VCaP (cell line): Measurements from ENCODE around the gene DHRSX.

ENCODE experiments used
- H3K27ac ChIP-seq: fragments of 450-650 bp; 2 replicates; pipeline ENCODE4 v1.5.1; 2017
- TF ChIP-seq, protein P1 (sequence below): fragments of 450-650 bp; conservative IDR thresholded peaks from 2 replicates; pipeline ENCODE4 v1.5.1; 2017; ENCODE audit warnings: mild to moderate bottlenecking, moderate library complexity

The DHRSX gene

DNA sequence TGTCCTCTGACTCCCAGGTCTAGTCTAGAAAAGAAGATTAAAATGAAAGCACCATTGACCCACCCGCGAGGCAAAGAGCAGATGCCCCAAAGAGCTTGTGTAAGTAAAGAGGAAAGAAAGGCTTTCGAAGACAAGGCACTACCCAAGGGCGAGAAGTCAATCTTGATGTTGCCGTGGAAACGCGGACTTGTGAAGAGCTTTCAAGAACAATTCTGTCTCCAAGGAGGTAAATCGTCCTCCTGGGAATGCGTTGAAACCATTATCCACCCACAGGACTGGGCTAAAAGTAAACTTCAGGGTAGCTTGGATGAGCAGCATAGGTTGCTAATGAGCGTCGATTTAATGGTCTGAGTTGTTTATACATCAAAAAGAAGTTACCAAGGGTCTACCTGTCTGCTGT is 189.3 kb downstream of the DHRSX start:
- no peak overlapping the region for H3K27ac ChIP-seq
- TF ChIP-seq, protein P1, sequence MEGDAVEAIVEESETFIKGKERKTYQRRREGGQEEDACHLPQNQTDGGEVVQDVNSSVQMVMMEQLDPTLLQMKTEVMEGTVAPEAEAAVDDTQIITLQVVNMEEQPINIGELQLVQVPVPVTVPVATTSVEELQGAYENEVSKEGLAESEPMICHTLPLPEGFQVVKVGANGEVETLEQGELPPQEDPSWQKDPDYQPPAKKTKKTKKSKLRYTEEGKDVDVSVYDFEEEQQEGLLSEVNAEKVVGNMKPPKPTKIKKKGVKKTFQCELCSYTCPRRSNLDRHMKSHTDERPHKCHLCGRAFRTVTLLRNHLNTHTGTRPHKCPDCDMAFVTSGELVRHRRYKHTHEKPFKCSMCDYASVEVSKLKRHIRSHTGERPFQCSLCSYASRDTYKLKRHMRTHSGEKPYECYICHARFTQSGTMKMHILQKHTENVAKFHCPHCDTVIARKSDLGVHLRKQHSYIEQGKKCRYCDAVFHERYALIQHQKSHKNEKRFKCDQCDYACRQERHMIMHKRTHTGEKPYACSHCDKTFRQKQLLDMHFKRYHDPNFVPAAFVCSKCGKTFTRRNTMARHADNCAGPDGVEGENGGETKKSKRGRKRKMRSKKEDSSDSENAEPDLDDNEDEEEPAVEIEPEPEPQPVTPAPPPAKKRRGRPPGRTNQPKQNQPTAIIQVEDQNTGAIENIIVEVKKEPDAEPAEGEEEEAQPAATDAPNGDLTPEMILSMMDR = no peak

DNA sequence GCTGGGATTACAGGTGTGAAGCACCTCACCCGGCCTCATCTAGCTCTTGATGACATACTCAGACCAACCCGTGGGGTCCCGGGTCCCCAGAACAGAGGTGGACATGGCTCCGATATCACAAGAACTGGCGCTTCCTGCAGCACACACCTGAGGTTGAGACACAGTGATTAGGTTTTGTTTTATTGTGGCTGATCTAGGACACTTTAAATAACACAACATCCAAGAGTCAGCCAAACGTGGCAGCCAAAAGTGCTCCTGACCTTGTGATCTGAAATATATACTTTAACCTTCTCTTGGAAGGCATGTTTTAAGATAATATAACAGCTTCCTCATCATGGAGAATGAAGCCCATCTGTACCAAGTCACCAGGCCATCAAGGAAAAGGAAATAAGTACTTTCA is 198.9 kb downstream of the DHRSX start:
- H3K27ac ChIP-seq = no peak overlapping the region
- TF ChIP-seq, protein P1 = no peak

DNA sequence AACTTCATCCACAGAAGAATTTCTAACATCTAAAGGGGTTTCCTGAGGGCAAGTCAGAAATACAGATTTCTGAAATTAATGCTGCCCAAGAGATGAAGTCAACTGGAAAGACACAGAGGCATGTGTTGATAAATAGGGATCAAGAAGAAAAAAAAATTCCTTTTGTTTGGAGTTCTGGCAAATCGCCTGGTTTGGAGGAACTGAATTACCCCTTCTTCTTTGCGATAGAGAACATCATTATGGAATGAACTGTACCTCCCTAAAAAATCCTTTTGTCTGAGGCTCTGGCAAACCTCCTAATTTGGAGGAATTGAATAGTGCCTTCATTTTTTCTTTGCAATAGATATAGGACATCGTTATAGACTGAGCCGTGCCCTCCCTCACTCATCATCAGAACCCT is 200.9 kb downstream of the DHRSX start:
- TF ChIP-seq, protein P1 = no peak
- H3K27ac ChIP-seq = no peak overlapping the region

DNA sequence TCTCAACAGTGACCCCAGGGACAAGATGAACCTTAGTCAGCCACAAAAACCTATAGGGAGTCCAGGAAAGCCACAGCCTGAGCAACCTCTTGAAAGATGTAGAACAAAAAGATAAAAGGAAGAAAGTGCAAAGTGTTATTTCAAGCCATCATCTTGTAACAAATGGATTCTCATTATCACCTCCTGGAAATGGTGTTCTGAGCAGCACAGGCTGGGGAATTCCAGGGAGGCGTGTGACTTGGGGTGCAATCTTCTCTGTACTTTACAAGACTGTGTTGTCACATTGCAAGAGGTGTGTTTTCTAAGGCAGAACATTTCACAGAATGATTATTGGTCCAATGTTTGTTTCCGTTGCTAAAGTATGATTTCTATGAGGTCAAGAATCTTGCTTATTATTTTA is 214.0 kb downstream of the DHRSX start:
- no peak overlapping the region for H3K27ac ChIP-seq
- TF ChIP-seq, protein P1 = no peak

DNA sequence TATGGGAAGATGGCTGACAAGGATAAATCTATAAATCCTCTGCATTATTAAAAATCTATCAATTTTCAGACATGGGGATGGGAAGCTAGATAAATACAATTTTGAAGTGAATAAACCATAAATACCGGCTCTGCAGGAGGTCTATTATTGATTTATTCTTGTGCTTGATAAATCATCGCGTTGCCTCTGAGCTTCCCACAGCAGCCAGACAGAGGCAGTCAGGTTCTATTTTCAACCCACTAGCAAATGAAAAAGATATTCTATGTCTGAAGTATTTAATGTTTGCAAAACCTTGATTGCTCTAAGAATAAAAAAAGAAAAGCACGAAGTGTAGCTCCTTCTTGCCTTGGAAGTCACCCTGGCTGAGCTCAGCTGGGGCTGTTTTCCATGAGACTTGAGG is 216.2 kb downstream of the DHRSX start:
- H3K27ac ChIP-seq = no peak overlapping the region
- TF ChIP-seq, protein P1 = no peak

DNA sequence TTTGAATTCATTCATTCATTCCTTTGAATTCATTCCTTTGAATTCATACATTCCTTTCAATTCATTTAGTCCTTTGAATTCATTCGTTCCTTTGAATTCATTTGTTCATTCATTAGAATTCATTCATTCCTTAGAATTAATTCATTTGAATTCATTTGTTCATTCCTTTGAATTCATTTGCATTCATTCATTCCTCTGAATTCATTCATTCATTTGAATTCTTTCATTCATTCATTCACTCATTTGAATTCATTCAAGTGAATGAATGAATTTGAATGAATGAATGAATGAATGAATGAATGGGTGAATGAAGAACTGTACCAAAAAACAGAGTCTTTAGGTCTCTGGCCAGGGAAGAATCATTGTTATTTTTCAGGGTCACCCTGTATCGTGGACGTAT is 216.6 kb downstream of the DHRSX start:
- H3K27ac ChIP-seq = no peak overlapping the region
- TF ChIP-seq, protein P1 = no peak

DNA sequence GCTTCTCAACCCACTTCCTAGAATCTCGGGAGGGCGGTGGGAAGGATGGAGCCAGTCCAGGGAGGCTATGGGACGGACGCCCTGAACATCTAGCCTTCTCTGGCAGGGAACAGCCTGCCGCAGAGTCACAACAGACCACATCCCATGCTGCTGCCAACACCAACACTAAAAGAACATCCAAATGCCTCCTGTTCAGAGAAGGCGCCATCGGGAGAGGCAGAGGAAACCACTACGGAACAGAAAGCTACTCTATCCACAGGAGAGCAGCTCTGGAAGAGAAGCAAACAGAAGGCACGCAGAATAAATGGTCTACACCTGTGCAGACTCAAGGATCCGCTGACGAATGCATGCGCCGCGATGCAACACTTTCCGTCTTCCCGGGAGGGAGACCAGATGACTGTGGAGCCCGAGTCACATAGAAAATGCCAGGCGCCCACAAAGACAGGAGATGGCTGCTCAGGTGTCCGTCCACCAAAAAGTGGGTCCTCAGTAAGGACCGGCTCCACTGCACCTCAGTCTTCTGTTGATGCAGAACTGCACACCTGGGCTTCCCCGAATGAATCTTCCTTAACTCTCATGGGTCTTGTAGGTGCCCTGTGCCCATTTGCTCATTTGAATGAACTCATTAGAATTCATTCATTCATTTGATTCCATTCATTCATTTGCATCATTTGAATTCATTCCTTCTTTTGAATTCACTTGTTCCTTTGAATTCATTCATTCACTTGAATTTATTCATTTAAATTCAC is 217.5 kb downstream of the DHRSX start:
- TF ChIP-seq, protein P1 = no peak
- no peak overlapping the region for H3K27ac ChIP-seq
